ENCODE data around the gene IFT43. TPM values are rescaled to one million over a fixed set of nuclear protein-coding genes. Genes with fewer than 3 reads are reported as not detected.

The IFT43 gene
- total RNA-seq, 1 donor = 4.8 TPM

DNA sequence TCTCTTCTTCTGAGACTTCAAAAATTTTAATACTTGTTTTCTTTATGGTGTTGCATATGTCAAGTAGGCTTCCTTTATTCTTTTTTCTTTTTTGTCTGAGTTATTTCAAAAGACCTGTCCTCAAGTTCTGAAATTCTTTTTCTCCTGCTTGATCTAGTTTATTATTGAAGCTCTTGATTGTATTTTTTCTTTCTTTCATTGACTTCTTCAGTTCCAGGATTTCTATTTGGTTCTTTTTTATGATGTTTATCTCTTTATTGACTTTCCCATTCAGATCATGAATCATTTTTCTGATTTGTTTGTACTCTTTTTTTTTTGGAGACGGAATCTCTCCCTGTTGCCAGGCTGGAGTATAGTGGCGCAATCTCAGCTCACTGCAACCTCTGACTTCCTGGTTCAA is 34.1 kb downstream of the IFT43 start:
- peaks cover 10% of the 10 kb centered on the region for H3K9me3 ChIP-seq (ENCODE audit: low read depth, low read length)
- no peak overlapping the region for H3K4me3 ChIP-seq (ENCODE audit: low read length)
- H3K4me1 ChIP-seq (ENCODE audit: insufficient read depth, low read length) = no peaks in the 10 kb centered on the region
- H3K27me3 ChIP-seq (ENCODE audit: insufficient read depth, low read length) = no peaks in the 10 kb centered on the region

DNA sequence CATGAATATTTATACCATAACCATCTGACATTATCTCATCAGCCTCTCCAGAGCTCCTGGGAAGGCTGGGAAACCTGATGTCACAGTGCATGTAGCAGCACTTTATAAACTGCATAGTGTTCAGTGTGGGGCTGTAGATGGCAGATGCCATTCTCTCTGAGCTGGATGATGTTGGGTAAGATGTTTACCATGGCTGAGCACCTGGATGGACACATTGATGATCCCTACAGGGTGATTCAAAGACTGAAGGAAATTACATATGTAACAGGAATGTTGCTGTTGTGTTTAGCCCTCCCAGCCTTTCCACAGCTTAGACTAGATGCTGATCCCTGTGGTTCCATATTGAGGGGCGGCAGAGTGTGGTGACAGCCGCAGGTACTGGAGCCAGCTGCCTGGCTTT is 37.4 kb downstream of the IFT43 start:
- Histone ChIP-seq H3K9me3 (ENCODE audit: low read depth, low read length) (peaks cover 10% of the 10 kb centered on the region), H3K4me3 (ENCODE audit: low read length) (no peak overlapping the region), H3K27me3 (ENCODE audit: insufficient read depth, low read length) (no peaks in the 10 kb centered on the region), H3K4me1 (ENCODE audit: insufficient read depth, low read length) (no peaks in the 10 kb centered on the region)

DNA sequence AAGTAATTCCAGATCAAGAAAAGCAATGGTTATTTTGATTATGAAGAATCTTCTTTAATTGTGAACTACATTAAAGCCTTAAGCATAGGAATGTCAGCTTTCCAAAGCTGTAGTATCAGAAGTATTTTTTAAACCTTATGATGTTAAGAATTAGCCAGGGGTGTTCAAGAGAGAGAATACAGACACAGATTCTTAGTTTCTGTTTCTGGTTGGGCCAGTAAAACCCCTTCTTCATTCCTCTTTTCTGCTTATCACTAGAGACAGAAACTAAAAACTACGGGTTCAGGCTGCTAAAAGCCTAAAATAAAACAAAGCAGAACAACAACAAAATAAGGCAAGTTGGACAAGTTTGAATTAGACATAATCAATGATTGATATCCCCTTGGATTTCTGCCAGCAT is 38.2 kb downstream of the IFT43 start:
- Histone ChIP-seq H3K27me3 (ENCODE audit: insufficient read depth, low read length) (no peaks in the 10 kb centered on the region), H3K9me3 (ENCODE audit: low read depth, low read length) (peaks cover 9% of the 10 kb centered on the region), H3K4me1 (ENCODE audit: insufficient read depth, low read length) (no peaks in the 10 kb centered on the region), H3K4me3 (ENCODE audit: low read length) (no peak overlapping the region)

DNA sequence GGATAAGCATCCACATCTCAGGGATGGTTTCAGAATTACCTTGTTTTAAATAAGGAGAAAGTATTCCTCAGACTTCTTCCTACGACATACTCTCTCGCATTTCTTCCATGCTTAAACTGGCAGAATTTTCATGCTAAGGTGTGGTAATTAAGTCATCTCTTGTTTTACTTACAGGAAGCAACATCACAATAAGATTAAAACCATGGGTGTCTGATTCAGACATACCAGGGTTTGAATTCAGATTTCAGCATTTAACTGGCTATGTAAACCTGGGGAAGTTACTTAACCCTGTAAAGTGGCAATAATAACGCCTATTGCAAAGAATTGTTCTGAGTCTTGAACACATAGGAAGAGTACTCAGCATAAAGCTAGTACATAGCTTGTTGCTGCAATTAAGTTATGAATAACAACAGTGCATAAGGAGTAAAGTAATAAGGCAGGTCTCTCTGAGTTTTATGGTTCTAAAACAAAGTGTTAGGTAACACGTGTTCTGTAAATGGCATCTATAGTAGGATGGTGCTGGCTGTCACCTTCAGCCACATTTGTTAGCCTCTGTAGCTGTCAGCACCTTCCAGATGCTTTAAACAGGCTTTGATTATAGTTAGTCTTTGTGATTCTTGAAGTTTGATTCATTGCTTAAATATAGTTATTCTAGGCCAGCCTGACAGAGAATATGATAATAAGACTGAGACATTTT is 38.8 kb downstream of the IFT43 start:
- no peak overlapping the region for H3K4me3 ChIP-seq (ENCODE audit: low read length)

DNA sequence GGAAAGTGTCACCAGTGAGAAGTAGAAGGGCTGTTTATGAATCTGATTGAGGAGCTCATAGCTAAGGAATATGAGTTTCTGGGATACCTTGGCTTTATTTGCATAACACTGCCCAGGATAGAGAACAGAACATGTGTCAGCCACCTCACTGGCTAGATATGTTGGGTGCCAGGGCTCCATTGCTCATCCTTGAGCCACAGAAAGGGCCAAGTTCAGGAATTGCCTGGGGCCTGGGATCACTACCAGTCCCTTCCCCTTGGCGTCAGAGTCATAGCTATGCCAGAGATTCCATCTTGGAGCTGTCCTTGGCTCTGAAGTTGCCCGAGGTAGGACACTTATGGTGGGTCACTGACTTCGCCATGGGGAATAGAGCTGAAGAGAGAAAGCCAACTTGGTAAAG is 49.0 kb downstream of the IFT43 start:
- no peaks in the 10 kb centered on the region for H3K9me3 ChIP-seq (ENCODE audit: low read depth, low read length)
- no peaks in the 10 kb centered on the region for H3K27me3 ChIP-seq (ENCODE audit: insufficient read depth, low read length)
- H3K4me1 ChIP-seq (ENCODE audit: insufficient read depth, low read length) = no peaks in the 10 kb centered on the region
- H3K4me3 ChIP-seq (ENCODE audit: low read length) = no peak overlapping the region

More for the DNA sequence above, 38.8 kb downstream of the IFT43 start:
- no peaks in the 10 kb centered on the region for H3K4me1 ChIP-seq (ENCODE audit: insufficient read depth, low read length)
- peaks cover 3% of the 10 kb centered on the region for H3K9me3 ChIP-seq (ENCODE audit: low read depth, low read length)
- no peaks in the 10 kb centered on the region for H3K27me3 ChIP-seq (ENCODE audit: insufficient read depth, low read length)

DNA sequence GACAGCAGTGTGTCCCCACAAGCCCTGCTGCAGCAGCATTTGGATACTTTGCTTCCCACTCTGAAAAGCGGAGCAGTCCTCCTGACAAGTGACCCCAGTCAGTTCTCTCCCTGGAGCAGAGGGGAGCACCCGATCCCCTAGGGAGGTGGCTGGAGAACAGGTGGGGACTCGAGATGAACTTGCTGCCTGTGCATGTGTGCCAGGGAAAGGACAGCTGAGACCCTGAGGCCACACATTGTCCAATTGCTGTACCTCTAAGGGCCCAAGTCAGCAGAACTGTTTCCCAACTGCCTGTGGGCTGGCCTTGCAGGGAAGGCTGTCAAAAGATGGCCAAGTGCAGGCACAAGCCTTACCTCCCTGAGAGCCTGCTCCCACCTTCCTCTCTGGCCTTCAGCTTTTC is 55.1 kb downstream of the IFT43 start:
- H3K9me3 ChIP-seq (ENCODE audit: low read depth, low read length) = no peaks in the 10 kb centered on the region
- H3K27me3 ChIP-seq (ENCODE audit: insufficient read depth, low read length) = no peaks in the 10 kb centered on the region
- H3K4me1 ChIP-seq (ENCODE audit: insufficient read depth, low read length) = no peaks in the 10 kb centered on the region
- no peak overlapping the region for H3K4me3 ChIP-seq (ENCODE audit: low read length)

DNA sequence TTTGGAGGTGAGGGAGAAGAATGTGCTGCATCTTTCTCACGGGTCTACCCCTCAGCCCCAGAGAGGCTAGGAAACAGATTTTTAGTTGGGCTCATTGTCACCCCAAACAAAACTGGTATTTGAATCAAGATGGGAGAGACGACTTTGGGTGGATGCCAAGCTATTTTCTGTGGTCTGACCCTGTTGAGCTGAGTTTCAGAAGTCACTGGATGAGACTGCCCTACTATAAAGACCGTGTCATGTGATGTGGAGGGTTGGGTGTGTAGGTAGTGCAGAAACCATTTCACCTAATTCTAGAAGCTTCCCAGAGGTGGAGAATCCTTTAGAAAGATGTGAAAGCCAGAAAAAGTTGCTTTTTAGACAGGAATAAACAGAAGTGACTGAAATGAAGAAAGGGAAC is 60.2 kb downstream of the IFT43 start:
- Histone ChIP-seq H3K4me1 (ENCODE audit: insufficient read depth, low read length) (no peaks in the 10 kb centered on the region), H3K9me3 (ENCODE audit: low read depth, low read length) (no peaks in the 10 kb centered on the region), H3K27me3 (ENCODE audit: insufficient read depth, low read length) (no peaks in the 10 kb centered on the region), H3K4me3 (ENCODE audit: low read length) (no peak overlapping the region)

DNA sequence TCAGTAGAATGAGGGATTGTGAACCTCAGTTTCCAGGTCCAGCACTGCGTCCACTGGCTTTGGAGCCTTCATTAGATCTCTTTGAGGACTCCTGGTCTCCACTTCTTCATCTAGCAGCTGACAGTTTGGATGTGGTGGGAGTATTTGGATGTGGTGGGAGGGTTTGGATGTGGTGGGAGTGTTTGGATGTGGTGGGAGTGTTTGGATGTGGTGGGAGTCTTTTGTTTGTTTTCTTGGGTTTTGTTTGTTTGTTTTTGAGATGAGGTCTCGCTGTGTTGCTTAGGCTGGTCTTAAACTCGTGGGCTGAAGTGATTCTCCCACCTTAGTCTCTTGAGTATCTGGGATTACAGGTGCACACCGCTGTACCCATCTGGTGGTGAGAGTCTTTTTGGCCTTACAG is 64.7 kb downstream of the IFT43 start:
- H3K9me3 ChIP-seq (ENCODE audit: low read depth, low read length) = no peaks in the 10 kb centered on the region

DNA sequence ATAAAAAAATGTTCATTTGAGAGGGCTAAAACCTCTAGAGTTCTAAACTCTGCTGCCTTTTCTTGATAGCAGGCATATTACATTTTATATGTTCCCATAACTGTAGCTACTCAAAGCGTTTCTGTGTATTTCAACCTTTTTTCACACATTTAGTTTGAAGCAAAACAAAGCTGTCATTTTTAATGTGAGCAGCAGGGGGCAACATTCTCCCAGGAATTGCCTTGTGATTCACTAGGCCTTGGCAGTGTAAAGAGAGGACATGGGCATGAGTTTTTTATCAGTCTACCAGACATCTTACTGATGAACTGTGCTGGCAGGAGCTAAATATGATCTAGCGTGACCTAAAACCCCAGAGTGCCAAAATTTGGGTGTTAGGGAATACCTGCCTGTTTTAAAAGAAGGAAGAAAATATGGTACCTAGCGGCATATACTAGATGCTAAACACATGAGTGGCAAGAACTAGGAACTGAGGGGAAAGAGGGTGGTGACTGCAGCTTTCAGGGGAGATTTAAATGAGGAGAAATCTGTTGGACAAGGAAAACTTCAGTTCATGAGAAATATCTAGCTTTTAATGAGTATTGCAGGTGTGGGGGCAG is 65.3 kb downstream of the IFT43 start:
- no peaks in the 10 kb centered on the region for H3K4me1 ChIP-seq (ENCODE audit: insufficient read depth, low read length)
- H3K4me3 ChIP-seq (ENCODE audit: low read length) = no peak overlapping the region
- no peaks in the 10 kb centered on the region for H3K27me3 ChIP-seq (ENCODE audit: insufficient read depth, low read length)

More for the DNA sequence above, 64.7 kb downstream of the IFT43 start:
- Histone ChIP-seq H3K4me1 (ENCODE audit: insufficient read depth, low read length) (no peaks in the 10 kb centered on the region), H3K27me3 (ENCODE audit: insufficient read depth, low read length) (no peaks in the 10 kb centered on the region), H3K4me3 (ENCODE audit: low read length) (no peak overlapping the region)

DNA sequence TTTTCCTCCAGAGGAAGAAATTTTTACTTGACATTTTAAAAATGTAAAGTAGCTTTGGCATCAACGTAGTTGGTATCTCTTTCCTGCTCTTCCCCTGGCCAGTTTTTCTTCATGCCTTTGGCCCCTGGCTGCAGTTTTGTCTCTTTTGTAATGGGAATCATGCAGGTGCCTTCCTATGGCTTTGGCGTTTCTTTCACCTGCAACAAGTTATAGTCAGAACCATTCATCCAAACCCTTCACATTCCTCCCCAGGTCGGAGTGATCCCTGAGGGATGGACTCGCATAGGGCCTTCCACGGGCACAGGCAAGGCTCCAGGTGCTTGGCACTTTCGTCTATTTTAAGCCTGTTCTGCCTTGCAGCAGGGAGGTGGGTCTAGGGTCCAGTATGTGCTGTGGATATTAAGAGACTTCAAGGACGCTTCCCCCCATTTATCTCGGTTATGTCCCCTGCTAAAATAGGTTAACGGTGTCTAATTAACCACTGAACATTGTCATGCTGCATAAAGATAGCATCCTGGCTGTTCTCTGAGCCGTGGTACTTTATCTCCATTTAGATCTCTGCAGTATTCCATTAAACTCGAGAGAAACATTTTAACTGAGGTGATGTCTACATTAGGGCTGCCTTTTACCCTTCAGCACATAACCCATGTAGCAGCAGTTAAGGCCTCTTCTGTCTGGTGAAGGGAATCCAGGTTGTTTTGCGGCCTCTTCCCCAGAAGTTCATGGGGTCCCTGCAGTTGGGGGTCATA is 66.3 kb downstream of the IFT43 start:
- no peaks in the 10 kb centered on the region for H3K9me3 ChIP-seq (ENCODE audit: low read depth, low read length)
- no peaks in the 10 kb centered on the region for H3K4me1 ChIP-seq (ENCODE audit: insufficient read depth, low read length)
- no peak overlapping the region for H3K4me3 ChIP-seq (ENCODE audit: low read length)
- H3K27me3 ChIP-seq (ENCODE audit: insufficient read depth, low read length) = no peaks in the 10 kb centered on the region

More for the DNA sequence above, 65.3 kb downstream of the IFT43 start:
- no peaks in the 10 kb centered on the region for H3K9me3 ChIP-seq (ENCODE audit: low read depth, low read length)

DNA sequence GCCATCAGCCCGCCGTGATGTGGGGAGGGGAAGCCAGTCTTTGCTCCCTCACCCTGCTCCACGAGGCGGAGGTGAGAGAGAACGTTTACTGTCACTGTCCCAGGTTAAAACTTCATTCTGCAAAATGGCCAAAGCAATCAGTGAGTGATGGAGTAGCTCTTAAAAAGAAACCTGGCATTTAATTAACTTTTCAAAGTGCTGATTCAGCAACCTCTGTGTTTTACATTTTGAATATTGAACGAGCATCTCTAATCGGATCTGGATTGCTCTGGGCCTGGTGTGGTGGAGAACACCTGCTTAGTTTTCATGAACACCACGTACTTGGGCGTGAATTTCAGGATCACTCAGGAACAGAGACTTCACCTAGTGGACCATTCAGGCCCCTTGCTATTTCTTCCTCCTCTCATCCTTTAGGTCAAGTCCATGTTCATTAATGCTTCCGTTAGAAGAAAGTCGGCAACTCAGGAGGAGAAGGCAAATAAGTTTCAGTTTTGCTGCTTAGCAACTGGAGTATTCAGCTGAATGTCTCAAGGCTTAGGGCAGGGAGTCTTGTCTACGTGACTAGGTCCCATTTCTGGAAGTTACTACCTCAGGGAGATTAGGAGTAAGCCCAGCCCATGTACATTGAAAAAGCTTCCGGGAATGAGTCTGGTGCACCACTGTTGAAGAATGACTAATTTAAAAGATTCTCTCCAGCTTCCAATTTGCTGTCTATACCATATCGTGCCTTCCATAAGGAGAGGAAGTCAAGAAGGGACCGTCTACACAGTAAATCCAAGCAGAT is 68.2 kb downstream of the IFT43 start:
- no peak overlapping the region for H3K4me3 ChIP-seq (ENCODE audit: low read length)
- no peaks in the 10 kb centered on the region for H3K4me1 ChIP-seq (ENCODE audit: insufficient read depth, low read length)
- no peaks in the 10 kb centered on the region for H3K27me3 ChIP-seq (ENCODE audit: insufficient read depth, low read length)
- H3K9me3 ChIP-seq (ENCODE audit: low read depth, low read length) = no peaks in the 10 kb centered on the region

DNA sequence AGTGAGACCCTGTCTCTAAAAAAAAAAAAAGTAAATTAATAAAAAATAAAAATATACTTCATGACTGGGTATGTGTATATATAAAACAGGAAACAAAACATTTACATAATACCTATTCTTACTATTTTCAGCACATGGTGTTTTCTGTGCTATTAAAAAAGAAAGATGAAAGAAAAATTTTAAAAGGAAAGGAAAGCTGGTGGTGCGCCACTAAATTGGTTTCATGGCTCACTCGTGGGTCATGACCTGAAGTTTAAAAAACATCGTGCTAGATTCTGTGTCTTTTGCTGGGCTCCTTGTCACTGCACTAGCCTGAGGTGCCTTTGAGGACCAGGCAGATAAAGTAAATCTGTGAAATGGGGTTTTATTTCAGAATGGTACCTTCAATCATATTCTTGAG is 69.8 kb downstream of the IFT43 start:
- Histone ChIP-seq H3K27me3 (ENCODE audit: insufficient read depth, low read length) (no peaks in the 10 kb centered on the region), H3K9me3 (ENCODE audit: low read depth, low read length) (no peaks in the 10 kb centered on the region), H3K4me1 (ENCODE audit: insufficient read depth, low read length) (no peaks in the 10 kb centered on the region), H3K4me3 (ENCODE audit: low read length) (no peak overlapping the region)

DNA sequence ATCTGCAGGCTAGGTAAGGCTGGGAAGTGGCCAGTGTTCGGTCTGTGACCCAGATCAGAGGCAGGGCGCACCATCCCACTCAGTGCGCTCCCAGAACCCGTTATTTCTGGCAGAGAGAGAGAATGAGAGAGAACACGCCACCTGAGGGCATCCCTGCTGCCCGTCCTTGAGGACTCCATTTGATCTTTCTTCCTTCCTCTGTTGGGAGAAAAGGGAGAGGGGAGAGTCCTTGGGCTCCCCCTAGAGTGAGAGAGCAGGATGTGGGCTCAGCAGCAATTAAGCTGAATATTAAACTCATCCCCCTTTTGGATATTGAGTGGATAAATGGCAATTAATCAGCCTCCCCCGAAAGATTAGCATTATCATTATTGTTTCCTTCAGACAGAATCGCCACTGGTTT is 70.6 kb downstream of the IFT43 start:
- Histone ChIP-seq H3K4me3 (ENCODE audit: low read length) (no peak overlapping the region), H3K9me3 (ENCODE audit: low read depth, low read length) (no peaks in the 10 kb centered on the region), H3K4me1 (ENCODE audit: insufficient read depth, low read length) (no peaks in the 10 kb centered on the region), H3K27me3 (ENCODE audit: insufficient read depth, low read length) (no peaks in the 10 kb centered on the region)

DNA sequence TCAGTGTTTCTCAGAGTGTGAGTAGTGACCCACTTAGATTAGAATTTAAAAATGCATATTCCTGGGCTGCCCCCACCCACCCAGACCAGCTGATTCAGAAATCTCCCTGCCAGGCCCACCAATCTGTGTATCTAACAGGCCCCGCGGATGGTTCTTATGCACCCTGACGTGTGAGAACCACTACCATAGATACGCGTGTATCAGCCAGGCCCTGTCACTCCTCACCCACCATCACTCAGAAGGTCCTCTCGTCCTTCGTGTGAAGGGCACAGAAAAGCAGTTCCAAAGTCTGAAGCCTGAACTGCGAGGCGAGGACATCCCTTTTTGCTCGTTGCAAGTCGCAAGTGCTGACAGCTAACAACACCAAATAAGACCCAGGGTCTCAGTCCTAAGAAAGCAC is 72.4 kb downstream of the IFT43 start:
- no peaks in the 10 kb centered on the region for H3K9me3 ChIP-seq (ENCODE audit: low read depth, low read length)
- no peak overlapping the region for H3K4me3 ChIP-seq (ENCODE audit: low read length)
- H3K27me3 ChIP-seq (ENCODE audit: insufficient read depth, low read length) = no peaks in the 10 kb centered on the region
- no peaks in the 10 kb centered on the region for H3K4me1 ChIP-seq (ENCODE audit: insufficient read depth, low read length)

DNA sequence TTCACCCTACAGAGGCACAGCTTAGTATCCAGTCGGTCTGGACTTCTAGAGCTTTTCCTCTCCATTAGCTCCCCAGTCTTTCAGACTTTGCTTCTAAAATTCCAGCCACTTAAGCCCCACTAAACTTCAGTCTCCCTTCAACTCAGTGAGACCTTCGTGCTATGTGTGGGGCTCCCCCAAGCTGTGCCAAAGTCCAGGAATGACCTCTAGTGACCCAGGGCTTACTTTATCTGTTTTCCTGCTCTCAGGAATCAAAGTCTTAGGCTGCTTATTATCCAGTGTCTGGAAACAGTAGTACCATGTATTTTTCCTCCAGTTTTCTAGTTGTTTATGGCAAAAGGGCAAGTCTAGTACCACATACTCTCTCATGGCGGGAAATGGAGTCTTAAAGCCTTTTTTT is 77.8 kb downstream of the IFT43 start:
- Histone ChIP-seq H3K27me3 (ENCODE audit: insufficient read depth, low read length) (no peaks in the 10 kb centered on the region), H3K9me3 (ENCODE audit: low read depth, low read length) (no peaks in the 10 kb centered on the region), H3K4me1 (ENCODE audit: insufficient read depth, low read length) (no peaks in the 10 kb centered on the region), H3K4me3 (ENCODE audit: low read length) (no peak overlapping the region)
